Astrocyte (in vitro differentiated cells and primary cell): ENCODE results near the gene JAKMIP1.

Source experiments
- EZH2 ChIP-seq: IDR thresholded peaks from 2 replicates; pipeline ENCODE4 v1.6.1; 2012; ENCODE audit warnings: mild to moderate bottlenecking, low read length, inconsistent platforms; ENCODE audit not compliant: insufficient read depth
- TF ChIP-seq, protein P1 (sequence below): IDR thresholded peaks from 2 replicates; pipeline ENCODE4 v1.5.1; 2011; ENCODE audit warnings: low read depth, mild to moderate bottlenecking, inconsistent platforms, low read length, moderate library complexity; ENCODE audit not compliant: insufficient read depth

GRCh38 chr4:6086846-6087245 lies 113.5 kb downstream of the JAKMIP1 start:
- TF ChIP-seq, protein P1, sequence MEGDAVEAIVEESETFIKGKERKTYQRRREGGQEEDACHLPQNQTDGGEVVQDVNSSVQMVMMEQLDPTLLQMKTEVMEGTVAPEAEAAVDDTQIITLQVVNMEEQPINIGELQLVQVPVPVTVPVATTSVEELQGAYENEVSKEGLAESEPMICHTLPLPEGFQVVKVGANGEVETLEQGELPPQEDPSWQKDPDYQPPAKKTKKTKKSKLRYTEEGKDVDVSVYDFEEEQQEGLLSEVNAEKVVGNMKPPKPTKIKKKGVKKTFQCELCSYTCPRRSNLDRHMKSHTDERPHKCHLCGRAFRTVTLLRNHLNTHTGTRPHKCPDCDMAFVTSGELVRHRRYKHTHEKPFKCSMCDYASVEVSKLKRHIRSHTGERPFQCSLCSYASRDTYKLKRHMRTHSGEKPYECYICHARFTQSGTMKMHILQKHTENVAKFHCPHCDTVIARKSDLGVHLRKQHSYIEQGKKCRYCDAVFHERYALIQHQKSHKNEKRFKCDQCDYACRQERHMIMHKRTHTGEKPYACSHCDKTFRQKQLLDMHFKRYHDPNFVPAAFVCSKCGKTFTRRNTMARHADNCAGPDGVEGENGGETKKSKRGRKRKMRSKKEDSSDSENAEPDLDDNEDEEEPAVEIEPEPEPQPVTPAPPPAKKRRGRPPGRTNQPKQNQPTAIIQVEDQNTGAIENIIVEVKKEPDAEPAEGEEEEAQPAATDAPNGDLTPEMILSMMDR = no peak
- TF ChIP-seq EZH2 = no peak
